HFFc6 (cell line): ENCODE data around the gene ADGRL3. TPM values are rescaled to one million over a fixed set of nuclear protein-coding genes. Genes with fewer than 3 reads are reported as not detected.

Experiments used
- DNase-seq: peaks from one replicate; pipeline ENCODE4 v3.0.0-alpha.2; 2018
- H3K27ac Mint-ChIP-seq: 2 replicates; pipeline ENCODE4 v1.8.0; 2020; ENCODE audit warnings: mild to moderate bottlenecking, mixed read lengths
- H3K27me3 Mint-ChIP-seq: 2 replicates; pipeline ENCODE4 v1.8.0; 2021; ENCODE audit warnings: mild to moderate bottlenecking, moderate library complexity, mixed read lengths; ENCODE audit not compliant: insufficient read depth
- H3K36me3 Mint-ChIP-seq: 2 replicates; pipeline ENCODE4 v1.8.0; 2021; ENCODE audit warnings: low read depth, mixed read lengths
- H3K4me1 Mint-ChIP-seq: 2 replicates; pipeline ENCODE4 v1.8.0; 2020; ENCODE audit warnings: low read depth, mixed read lengths
- H3K4me3 Mint-ChIP-seq: 2 replicates; pipeline ENCODE4 v1.8.0; 2020; ENCODE audit warnings: mild to moderate bottlenecking, moderate library complexity, mixed read lengths
- H3K9me3 Mint-ChIP-seq: 2 replicates; pipeline ENCODE4 v1.8.0; 2020; ENCODE audit warnings: mild to moderate bottlenecking, mixed read lengths
- total RNA-seq, 6 experiments: library from RNA; stranded (reverse); fragmentation: NEBNext Ultra II Directional; extraction: Animal tissue kit (Norgen Biotek cat#: 25700); gene quantifications; 2 replicates in 1 of 6; 3 replicates in 5 of 6; pipeline ENCODE4 v1.2.3, GENCODE V29; 2021
- TF ChIP-seq, protein P1 (sequence below): fragments of 200-600 bp; sonication (generic); IDR thresholded peaks from 2 replicates; pipeline ENCODE4 v1.5.0; 2021; ENCODE audit warnings: antibody characterized with exemption, mild to moderate bottlenecking

Gene ADGRL3
- total RNA-seq, 6 experiments from 2014 or later = not detected

DNA sequence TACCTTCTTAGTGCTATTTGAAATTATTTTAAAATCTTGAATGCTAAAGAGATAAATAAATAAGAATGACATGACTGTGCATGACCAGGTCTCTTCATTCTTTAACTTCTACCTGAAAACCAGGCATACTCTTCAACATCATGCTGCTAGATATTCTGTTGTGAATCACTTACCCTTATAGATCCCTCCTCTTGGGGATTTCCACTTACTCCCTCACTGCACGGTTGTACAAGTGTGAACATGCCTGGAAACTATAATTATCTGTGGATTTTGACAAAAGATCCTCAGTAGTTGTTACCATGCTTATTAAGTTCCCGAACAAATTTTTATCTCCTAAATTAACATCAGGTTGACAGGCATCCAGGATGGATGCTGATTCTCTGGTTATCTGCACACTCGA lies 54.3 kb downstream of the ADGRL3 start:
- TF ChIP-seq, protein P1, sequence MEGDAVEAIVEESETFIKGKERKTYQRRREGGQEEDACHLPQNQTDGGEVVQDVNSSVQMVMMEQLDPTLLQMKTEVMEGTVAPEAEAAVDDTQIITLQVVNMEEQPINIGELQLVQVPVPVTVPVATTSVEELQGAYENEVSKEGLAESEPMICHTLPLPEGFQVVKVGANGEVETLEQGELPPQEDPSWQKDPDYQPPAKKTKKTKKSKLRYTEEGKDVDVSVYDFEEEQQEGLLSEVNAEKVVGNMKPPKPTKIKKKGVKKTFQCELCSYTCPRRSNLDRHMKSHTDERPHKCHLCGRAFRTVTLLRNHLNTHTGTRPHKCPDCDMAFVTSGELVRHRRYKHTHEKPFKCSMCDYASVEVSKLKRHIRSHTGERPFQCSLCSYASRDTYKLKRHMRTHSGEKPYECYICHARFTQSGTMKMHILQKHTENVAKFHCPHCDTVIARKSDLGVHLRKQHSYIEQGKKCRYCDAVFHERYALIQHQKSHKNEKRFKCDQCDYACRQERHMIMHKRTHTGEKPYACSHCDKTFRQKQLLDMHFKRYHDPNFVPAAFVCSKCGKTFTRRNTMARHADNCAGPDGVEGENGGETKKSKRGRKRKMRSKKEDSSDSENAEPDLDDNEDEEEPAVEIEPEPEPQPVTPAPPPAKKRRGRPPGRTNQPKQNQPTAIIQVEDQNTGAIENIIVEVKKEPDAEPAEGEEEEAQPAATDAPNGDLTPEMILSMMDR = no peak
- H3K9me3 Mint-ChIP-seq = peaks cover 32% of the 10 kb centered on the region
- no peaks in the 10 kb centered on the region for H3K27me3 Mint-ChIP-seq
- no peaks in the 10 kb centered on the region for H3K36me3 Mint-ChIP-seq
- H3K27ac Mint-ChIP-seq = no peak overlapping the region
- no peak for DNase-seq
- no peaks in the 10 kb centered on the region for H3K4me1 Mint-ChIP-seq
- H3K4me3 Mint-ChIP-seq = no peak overlapping the region

DNA sequence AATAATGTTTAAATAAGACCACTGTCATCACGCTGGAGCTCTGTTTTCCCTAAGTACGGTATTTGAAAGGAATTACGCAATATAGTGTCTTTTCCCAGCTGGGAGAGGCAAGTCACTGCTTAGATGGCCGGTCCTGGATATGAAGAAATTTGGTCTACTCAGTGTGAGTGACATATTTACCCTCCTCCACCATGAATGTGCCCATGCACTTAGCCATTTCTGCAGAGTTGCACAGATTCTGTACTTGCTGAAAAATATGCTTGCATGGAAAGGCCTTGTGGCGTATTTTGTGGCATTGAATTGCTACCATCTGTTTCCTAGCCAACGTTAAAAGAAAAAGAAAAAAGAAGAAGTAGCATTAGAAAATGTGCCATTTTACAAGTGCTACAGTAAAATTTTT lies 73.1 kb downstream of the ADGRL3 start:
- no peak for DNase-seq
- H3K27ac Mint-ChIP-seq = no peak overlapping the region
- H3K4me1 Mint-ChIP-seq = no peaks in the 10 kb centered on the region
- TF ChIP-seq, protein P1 = no peak
- no peaks in the 10 kb centered on the region for H3K27me3 Mint-ChIP-seq
- peaks cover 23% of the 10 kb centered on the region for H3K9me3 Mint-ChIP-seq
- H3K36me3 Mint-ChIP-seq = no peaks in the 10 kb centered on the region
- no peak overlapping the region for H3K4me3 Mint-ChIP-seq

DNA sequence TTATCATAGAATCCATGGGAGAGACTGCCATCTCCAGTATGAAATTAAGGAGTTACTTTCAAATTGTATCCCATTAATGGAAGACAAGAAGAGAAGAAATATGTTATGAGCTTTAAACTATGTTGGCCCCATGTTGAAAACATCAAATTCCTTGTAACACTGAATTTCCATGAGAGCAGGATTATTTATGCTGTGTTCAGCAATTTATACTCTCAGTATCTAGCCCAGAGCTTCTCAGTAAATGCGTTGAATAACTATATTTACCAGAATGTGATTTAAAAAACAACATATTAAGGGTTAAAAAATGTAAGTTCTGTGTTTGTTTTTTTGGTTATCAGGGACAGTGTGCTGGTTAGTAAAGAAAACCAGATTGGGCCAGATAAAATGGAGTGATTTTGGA lies 74.2 kb downstream of the ADGRL3 start:
- no peak overlapping the region for H3K27ac Mint-ChIP-seq
- H3K4me1 Mint-ChIP-seq = no peaks in the 10 kb centered on the region
- TF ChIP-seq, protein P1 = no peak
- H3K27me3 Mint-ChIP-seq = no peaks in the 10 kb centered on the region
- no peaks in the 10 kb centered on the region for H3K36me3 Mint-ChIP-seq
- no peak for DNase-seq
- H3K4me3 Mint-ChIP-seq = no peak overlapping the region
- H3K9me3 Mint-ChIP-seq = peaks cover 23% of the 10 kb centered on the region

DNA sequence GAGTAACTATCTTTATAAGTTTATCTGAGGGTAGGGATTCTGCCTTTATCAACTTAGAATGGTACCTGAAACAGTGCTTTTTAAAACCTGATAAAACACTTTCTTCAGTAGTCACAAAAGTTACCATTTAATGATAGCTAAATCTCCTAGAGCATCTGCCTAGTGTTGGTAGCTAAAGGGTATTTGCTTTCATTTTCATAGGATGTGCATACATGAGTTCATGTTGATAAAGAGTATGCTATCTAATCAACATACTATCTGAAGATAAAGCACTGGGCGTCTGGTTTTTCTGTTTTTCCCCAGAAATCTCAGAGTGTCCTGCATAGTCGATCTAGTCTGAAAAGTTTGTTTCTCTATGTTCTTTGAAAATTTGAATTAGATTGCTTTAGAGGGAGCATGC lies 75.1 kb downstream of the ADGRL3 start:
- TF ChIP-seq, protein P1 = no peak
- H3K4me3 Mint-ChIP-seq = no peak overlapping the region
- no peak overlapping the region for H3K27ac Mint-ChIP-seq
- peaks cover 28% of the 10 kb centered on the region for H3K9me3 Mint-ChIP-seq
- no peaks in the 10 kb centered on the region for H3K4me1 Mint-ChIP-seq
- no peaks in the 10 kb centered on the region for H3K36me3 Mint-ChIP-seq
- no peak for DNase-seq
- H3K27me3 Mint-ChIP-seq = no peaks in the 10 kb centered on the region

DNA sequence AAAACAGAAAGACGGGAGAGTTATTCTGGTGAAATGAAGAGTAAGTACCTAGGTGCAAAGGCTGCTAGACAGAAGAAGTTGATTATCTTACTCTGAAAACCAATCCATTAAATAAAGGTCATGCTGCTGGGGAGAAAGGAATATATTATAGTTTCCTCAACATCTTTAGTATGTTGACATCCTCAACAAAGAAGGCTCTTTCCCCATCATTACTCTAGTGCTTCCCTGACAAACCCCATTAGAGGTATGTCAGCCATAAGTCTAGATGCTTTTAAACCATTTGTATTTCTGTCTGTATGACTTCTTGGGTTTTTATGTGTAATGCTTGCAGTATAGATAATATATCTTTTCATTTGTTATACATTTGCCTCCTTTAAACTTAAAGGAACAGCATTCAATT lies 75.9 kb downstream of the ADGRL3 start:
- Mint-ChIP-seq H3K9me3 (peaks cover 27% of the 10 kb centered on the region), H3K4me1 (no peaks in the 10 kb centered on the region), H3K27me3 (no peaks in the 10 kb centered on the region), H3K36me3 (no peaks in the 10 kb centered on the region), H3K27ac (no peak overlapping the region), H3K4me3 (no peak overlapping the region)
- DNase-seq = no peak
- TF ChIP-seq, protein P1 = no peak
